GM23338 (cell line): ENCODE results near the gene CCBE1. TPM values are rescaled to one million over a fixed set of nuclear protein-coding genes. Genes with fewer than 3 reads are reported as not detected.

Experiments
- ATAC-seq: fragments of 200-7000 bp; cut with Tn5 transposase; 3 replicates; pipeline ENCODE4 v1.9.1; 2020
- DNase-seq: peaks from one replicate; pipeline ENCODE4 v3.0.0-alpha.2; 2015; ENCODE audit warnings: low spot score
- H2AFZ ChIP-seq: fragments of 200-600 bp; sonication (generic); 2 replicates; pipeline ENCODE4 v1.8.0; 2016; ENCODE audit warnings: antibody characterized with exemption, mild to moderate bottlenecking, moderate library complexity
- H3F3A ChIP-seq: fragments of 200-600 bp; sonication (generic); replicated peaks from 2 replicates; pipeline ENCODE4 v1.8.0; 2017; ENCODE audit warnings: antibody characterized with exemption, mixed run types, low read depth
- H3K27ac ChIP-seq: fragments of 200-600 bp; sonication (generic); 2 replicates; pipeline ENCODE4 v1.6.1; 2016; ENCODE audit warnings: low read depth
- H3K27me3 ChIP-seq: fragments of 200-600 bp; sonication (generic); 2 replicates; pipeline ENCODE4 v1.8.0; 2016; ENCODE audit warnings: mild to moderate bottlenecking, mixed run types, moderate library complexity; ENCODE audit not compliant: insufficient read depth
- H3K36me3 ChIP-seq: fragments of 200-600 bp; sonication (generic); 2 replicates; pipeline ENCODE4 v1.8.0; 2016; ENCODE audit warnings: mild to moderate bottlenecking; ENCODE audit not compliant: insufficient read depth
- H3K4me1 ChIP-seq: fragments of 200-600 bp; sonication (generic); 2 replicates; pipeline ENCODE4 v1.8.0; 2016; ENCODE audit warnings: mild to moderate bottlenecking, moderate library complexity; ENCODE audit not compliant: insufficient read depth
- H3K4me2 ChIP-seq: fragments of 200-600 bp; sonication (generic); 2 replicates; pipeline ENCODE4 v1.7.1; 2017; ENCODE audit warnings: mixed run types
- H3K4me3 ChIP-seq: fragments of 200-600 bp; sonication (generic); 2 replicates; pipeline ENCODE4 v1.6.1; 2016; ENCODE audit warnings: mixed run types
- H3K79me2 ChIP-seq: fragments of 200-600 bp; sonication (generic); replicated peaks from 2 replicates; pipeline ENCODE4 v1.8.0; 2017; ENCODE audit warnings: mild to moderate bottlenecking; ENCODE audit not compliant: insufficient read depth
- H3K9me2 ChIP-seq: fragments of 200-600 bp; sonication (generic); 2 replicates; pipeline ENCODE4 v1.8.0; 2017; ENCODE audit not compliant: insufficient read depth
- H4K20me1 ChIP-seq: fragments of 200-600 bp; sonication (generic); replicated peaks from 2 replicates; pipeline ENCODE4 v1.8.0; 2017; ENCODE audit warnings: mild to moderate bottlenecking; ENCODE audit not compliant: insufficient read depth
- H3K27ac Mint-ChIP-seq: 2 replicates; pipeline ENCODE4 v1.8.0; 2020; ENCODE audit warnings: inconsistent platforms, mild to moderate bottlenecking, moderate library complexity, mixed read lengths
- H3K27me3 Mint-ChIP-seq: 3 replicates; pipeline ENCODE4 v1.8.0; 2022; ENCODE audit warnings: low read depth, mild to moderate bottlenecking, moderate library complexity, mixed read lengths, inconsistent platforms; ENCODE audit not compliant: insufficient read depth, poor library complexity
- H3K36me3 Mint-ChIP-seq: 3 replicates; pipeline ENCODE4 v1.8.0; 2021; ENCODE audit warnings: low read depth, mild to moderate bottlenecking, inconsistent platforms, moderate library complexity, mixed read lengths
- H3K4me1 Mint-ChIP-seq: 3 replicates; pipeline ENCODE4 v1.8.0; 2020; ENCODE audit warnings: mild to moderate bottlenecking, inconsistent platforms, mixed read lengths
- H3K4me3 Mint-ChIP-seq: 3 replicates; pipeline ENCODE4 v1.8.0; 2021; ENCODE audit warnings: moderate library complexity, mild to moderate bottlenecking, inconsistent platforms, mixed read lengths
- H3K9me3 Mint-ChIP-seq: 3 replicates; pipeline ENCODE4 v1.8.0; 2020; ENCODE audit warnings: moderate library complexity, mild to moderate bottlenecking, inconsistent platforms, mixed read lengths
- CREB1 ChIP-seq: fragments of 250-450 bp; sonication (Bioruptor Pico); IDR thresholded peaks from 2 replicates; pipeline ENCODE4 v1.5.0; 2020; ENCODE audit warnings: low read depth, mild to moderate bottlenecking, moderate library complexity
- POLR2AphosphoS5 ChIP-seq: IDR thresholded peaks from 2 replicates; pipeline ENCODE4 v1.6.1; 2016; ENCODE audit warnings: antibody characterized with exemption, low read depth
- polyA plus RNA-seq: library from polyadenylated mRNA; unstranded; fragments of >200 nt; fragmentation: Nextera tagmentation; extraction: Ambion mirVana; gene quantifications from 2 replicates; pipeline ENCODE4 v1.2.1, GENCODE V29; 2016
- total RNA-seq: library from RNA; depleted of rRNA; stranded (reverse); fragments of >200 nt; shearing (Covaris generic); gene quantifications from 2 replicates; pipeline ENCODE4 v1.2.3, GENCODE V29; 2014
- TF ChIP-seq, protein P1 (sequence below): fragments of 250-450 bp; sonication (Bioruptor Pico); IDR thresholded peaks from 2 replicates; pipeline ENCODE4 v1.5.0; 2020; ENCODE audit warnings: mild to moderate bottlenecking, moderate library complexity
- TF ChIP-seq, protein P2 (sequence below): IDR thresholded peaks from one replicate; pipeline ENCODE4 v1.6.1; 2018; ENCODE audit warnings: antibody characterized with exemption; ENCODE audit not compliant: unreplicated experiment

CCBE1 gene
- total and polyA plus RNA-seq, 2 experiments from 2014 or later = 2.1 to 2.6 TPM

DNA sequence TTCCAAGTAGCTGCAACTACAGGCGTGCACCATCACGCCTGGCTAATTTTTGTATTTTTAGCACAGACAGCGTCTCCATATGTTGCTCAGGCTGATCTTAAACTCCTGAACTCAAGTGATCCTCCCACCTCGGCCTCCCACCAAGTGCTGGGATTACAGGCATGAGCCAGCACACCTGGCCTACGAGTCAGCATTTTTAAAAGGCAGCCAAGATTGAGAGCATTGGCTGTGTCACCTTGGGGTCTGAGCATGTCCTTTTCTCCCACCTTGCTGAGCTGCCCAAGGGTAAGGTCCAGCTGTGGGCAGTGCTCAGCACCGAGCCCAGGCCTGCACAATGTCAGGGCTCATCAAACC, 195.3 kb downstream of the CCBE1 start:
- Histone ChIP-seq H3F3A (no peaks in the 10 kb centered on the region), H2AFZ (no peak overlapping the region), H3K4me1 (peaks cover 5% of the 10 kb centered on the region; the same call in 1 of the 2 replicates), H3K36me3 (no peaks in the 10 kb centered on the region), H3K27ac (no peak overlapping the region), H3K4me2 (no peak overlapping the region), H3K27me3 (no peaks in the 10 kb centered on the region), H3K4me3 (no peak overlapping the region), H3K9me2 (peaks cover 2% of the 10 kb centered on the region; the same call in 1 of the 2 replicates), H4K20me1 (no peaks in the 10 kb centered on the region; the same call in 1 of the 2 replicates), H3K79me2 (no peaks in the 10 kb centered on the region)
- Mint-ChIP-seq H3K4me1 (peaks cover 15% of the 10 kb centered on the region; the same call in 2 of the 3 replicates), H3K27me3 (peaks cover 4% of the 10 kb centered on the region), H3K36me3 (peaks cover 6% of the 10 kb centered on the region; the same call in 2 of the 3 replicates), H3K27ac (peak overlapping the region; percentile 30; the same call in 1 of the 2 replicates), H3K9me3 (peaks cover 14% of the 10 kb centered on the region), H3K4me3 (no peak overlapping the region)
- DNase-seq = no peak
- TF ChIP-seq, protein P1, sequence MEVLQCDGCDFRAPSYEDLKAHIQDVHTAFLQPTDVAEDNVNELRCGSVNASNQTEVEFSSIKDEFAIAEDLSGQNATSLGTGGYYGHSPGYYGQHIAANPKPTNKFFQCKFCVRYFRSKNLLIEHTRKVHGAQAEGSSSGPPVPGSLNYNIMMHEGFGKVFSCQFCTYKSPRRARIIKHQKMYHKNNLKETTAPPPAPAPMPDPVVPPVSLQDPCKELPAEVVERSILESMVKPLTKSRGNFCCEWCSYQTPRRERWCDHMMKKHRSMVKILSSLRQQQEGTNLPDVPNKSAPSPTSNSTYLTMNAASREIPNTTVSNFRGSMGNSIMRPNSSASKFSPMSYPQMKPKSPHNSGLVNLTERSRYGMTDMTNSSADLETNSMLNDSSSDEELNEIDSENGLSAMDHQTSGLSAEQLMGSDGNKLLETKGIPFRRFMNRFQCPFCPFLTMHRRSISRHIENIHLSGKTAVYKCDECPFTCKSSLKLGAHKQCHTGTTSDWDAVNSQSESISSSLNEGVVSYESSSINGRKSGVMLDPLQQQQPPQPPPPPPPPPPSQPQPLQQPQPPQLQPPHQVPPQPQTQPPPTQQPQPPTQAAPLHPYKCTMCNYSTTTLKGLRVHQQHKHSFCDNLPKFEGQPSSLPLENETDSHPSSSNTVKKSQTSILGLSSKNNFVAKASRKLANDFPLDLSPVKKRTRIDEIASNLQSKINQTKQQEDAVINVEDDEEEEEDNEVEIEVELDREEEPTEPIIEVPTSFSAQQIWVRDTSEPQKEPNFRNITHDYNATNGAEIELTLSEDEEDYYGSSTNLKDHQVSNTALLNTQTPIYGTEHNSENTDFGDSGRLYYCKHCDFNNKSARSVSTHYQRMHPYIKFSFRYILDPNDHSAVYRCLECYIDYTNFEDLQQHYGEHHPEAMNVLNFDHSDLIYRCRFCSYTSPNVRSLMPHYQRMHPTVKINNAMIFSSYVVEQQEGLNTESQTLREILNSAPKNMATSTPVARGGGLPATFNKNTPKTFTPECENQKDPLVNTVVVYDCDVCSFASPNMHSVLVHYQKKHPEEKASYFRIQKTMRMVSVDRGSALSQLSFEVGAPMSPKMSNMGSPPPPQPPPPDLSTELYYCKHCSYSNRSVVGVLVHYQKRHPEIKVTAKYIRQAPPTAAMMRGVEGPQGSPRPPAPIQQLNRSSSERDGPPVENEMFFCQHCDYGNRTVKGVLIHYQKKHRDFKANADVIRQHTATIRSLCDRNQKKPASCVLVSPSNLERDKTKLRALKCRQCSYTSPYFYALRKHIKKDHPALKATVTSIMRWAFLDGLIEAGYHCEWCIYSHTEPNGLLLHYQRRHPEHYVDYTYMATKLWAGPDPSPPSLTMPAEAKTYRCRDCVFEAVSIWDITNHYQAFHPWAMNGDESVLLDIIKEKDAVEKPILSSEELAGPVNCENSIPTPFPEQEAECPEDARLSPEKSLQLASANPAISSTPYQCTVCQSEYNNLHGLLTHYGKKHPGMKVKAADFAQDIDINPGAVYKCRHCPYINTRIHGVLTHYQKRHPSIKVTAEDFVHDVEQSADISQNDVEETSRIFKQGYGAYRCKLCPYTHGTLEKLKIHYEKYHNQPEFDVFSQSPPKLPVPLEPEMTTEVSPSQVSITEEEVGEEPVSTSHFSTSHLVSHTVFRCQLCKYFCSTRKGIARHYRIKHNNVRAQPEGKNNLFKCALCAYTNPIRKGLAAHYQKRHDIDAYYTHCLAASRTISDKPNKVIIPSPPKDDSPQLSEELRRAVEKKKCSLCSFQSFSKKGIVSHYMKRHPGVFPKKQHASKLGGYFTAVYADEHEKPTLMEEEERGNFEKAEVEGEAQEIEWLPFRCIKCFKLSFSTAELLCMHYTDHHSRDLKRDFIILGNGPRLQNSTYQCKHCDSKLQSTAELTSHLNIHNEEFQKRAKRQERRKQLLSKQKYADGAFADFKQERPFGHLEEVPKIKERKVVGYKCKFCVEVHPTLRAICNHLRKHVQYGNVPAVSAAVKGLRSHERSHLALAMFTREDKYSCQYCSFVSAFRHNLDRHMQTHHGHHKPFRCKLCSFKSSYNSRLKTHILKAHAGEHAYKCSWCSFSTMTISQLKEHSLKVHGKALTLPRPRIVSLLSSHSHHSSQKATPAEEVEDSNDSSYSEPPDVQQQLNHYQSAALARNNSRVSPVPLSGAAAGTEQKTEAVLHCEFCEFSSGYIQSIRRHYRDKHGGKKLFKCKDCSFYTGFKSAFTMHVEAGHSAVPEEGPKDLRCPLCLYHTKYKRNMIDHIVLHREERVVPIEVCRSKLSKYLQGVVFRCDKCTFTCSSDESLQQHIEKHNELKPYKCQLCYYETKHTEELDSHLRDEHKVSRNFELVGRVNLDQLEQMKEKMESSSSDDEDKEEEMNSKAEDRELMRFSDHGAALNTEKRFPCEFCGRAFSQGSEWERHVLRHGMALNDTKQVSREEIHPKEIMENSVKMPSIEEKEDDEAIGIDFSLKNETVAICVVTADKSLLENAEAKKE (CRISPR knock-in tag) = no peak
- TF ChIP-seq, protein P2, sequence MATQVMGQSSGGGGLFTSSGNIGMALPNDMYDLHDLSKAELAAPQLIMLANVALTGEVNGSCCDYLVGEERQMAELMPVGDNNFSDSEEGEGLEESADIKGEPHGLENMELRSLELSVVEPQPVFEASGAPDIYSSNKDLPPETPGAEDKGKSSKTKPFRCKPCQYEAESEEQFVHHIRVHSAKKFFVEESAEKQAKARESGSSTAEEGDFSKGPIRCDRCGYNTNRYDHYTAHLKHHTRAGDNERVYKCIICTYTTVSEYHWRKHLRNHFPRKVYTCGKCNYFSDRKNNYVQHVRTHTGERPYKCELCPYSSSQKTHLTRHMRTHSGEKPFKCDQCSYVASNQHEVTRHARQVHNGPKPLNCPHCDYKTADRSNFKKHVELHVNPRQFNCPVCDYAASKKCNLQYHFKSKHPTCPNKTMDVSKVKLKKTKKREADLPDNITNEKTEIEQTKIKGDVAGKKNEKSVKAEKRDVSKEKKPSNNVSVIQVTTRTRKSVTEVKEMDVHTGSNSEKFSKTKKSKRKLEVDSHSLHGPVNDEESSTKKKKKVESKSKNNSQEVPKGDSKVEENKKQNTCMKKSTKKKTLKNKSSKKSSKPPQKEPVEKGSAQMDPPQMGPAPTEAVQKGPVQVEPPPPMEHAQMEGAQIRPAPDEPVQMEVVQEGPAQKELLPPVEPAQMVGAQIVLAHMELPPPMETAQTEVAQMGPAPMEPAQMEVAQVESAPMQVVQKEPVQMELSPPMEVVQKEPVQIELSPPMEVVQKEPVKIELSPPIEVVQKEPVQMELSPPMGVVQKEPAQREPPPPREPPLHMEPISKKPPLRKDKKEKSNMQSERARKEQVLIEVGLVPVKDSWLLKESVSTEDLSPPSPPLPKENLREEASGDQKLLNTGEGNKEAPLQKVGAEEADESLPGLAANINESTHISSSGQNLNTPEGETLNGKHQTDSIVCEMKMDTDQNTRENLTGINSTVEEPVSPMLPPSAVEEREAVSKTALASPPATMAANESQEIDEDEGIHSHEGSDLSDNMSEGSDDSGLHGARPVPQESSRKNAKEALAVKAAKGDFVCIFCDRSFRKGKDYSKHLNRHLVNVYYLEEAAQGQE = no peak
- no peak for TF ChIP-seq POLR2AphosphoS5
- no peak for TF ChIP-seq CREB1 (CRISPR knock-in tag)
- ATAC-seq = no peak
